Amygdala (tissue), 56 donors: ENCODE measurements around the gene PRSS48.
A peak's percentile ranks its signal among the peaks of the same experiment; 100 is the strongest.
"Not testable (repeated sequence)": the region's sequence is repeated elsewhere in the genome, so short reads cannot be mapped to it uniquely, and the experiment has no call there.

ENCODE experiments used
- DNase-seq, 56 donors: peaks; one replicate each; lab custom pipeline; 2025; lab: John Stamatoyannopoulos, UW

The PRSS48 gene

GRCh38 chr4:151276787-151277562, at the start of gene PRSS48:
Gene PRSS48, plus strand, starts transcription at chr4:151277161. Its CDS starts 12 bp downstream, at chr4:151277173.
- peak in 55 of 56 donors; percentile 4 to 86 (median 51) for DNase-seq

- DNase-seq = no peak
These were observed 49.8 kb upstream of the PRSS48 start for GRCh38 chr4:151227172-151227571.

- peak in 36 of 56 donors; percentile 2 to 70 (median 31) for DNase-seq
These were observed 49.2 kb upstream of the PRSS48 start for GRCh38 chr4:151227731-151228130.

GRCh38 chr4:151228189-151229119, 48.5 kb upstream of the PRSS48 start:
- DNase-seq = no peak

GRCh38 chr4:151231915-151232595, 44.9 kb upstream of the PRSS48 start:
- DNase-seq = no peak

- DNase-seq = no peak
These were observed 43.4 kb upstream of the PRSS48 start for GRCh38 chr4:151233600-151233999.

- not testable (repeated sequence) for DNase-seq
These were observed 41.6 kb upstream of the PRSS48 start for GRCh38 chr4:151235373-151235772.

- no peak for DNase-seq
These were observed 40.9 kb upstream of the PRSS48 start for GRCh38 chr4:151236036-151236435.

GRCh38 chr4:151238477-151238876, 38.5 kb upstream of the PRSS48 start:
- peak in 4 of 56 donors; percentile 19 to 51 (median 33) for DNase-seq

GRCh38 chr4:151239608-151240007, 37.4 kb upstream of the PRSS48 start:
- DNase-seq = no peak

- no peak for DNase-seq
These were observed 34.7 kb upstream of the PRSS48 start for GRCh38 chr4:151242305-151242704.

- no peak for DNase-seq
These were observed 30.2 kb upstream of the PRSS48 start for GRCh38 chr4:151246742-151247141.

- DNase-seq = no peak
These were observed 29.6 kb upstream of the PRSS48 start for GRCh38 chr4:151247395-151247794.

GRCh38 chr4:151248519-151248918, 28.4 kb upstream of the PRSS48 start:
- DNase-seq = no peak

- DNase-seq = no peak
These were observed 26.3 kb upstream of the PRSS48 start for GRCh38 chr4:151250706-151251105.

GRCh38 chr4:151251603-151252304, 25.2 kb upstream of the PRSS48 start:
- DNase-seq = no peak

- DNase-seq = not testable (repeated sequence)
These were observed 21.7 kb upstream of the PRSS48 start for GRCh38 chr4:151255226-151255625.

- not testable (repeated sequence) for DNase-seq
These were observed 21.3 kb upstream of the PRSS48 start for GRCh38 chr4:151255680-151256079.

- no peak for DNase-seq
These were observed 20.8 kb upstream of the PRSS48 start for GRCh38 chr4:151256134-151256533.

- DNase-seq = no peak
These were observed 19.3 kb upstream of the PRSS48 start for GRCh38 chr4:151257704-151258103.
